Measurements from ENCODE around the gene CFAP20DC.

CFAP20DC gene

DNA sequence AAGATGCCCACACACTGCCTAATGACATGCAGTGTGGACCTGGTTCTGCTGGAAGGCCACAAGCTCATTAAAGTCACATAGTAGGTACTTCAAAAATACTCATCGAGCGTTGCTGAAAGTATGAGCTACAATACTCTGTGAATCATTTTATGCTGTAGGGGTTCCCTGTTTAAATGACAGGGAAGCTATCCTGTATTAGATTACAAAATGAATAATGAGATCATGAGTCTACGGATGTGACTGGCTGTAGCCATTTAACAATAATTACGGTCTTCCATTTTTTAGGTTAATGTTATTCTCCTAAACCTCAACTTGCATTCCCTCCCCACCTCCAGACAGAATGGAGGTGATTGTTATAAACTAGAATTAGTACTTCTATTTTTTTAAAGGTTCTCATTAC lies 255.1 kb downstream of the CFAP20DC start:
- H3K4me2 ChIP-seq (ENCODE audit: low read length) = no peak overlapping the region
- no peaks in the 10 kb centered on the region for H3K9me3 ChIP-seq (replicated peaks; ENCODE audit: low read length)
- H3K36me3 ChIP-seq (ENCODE audit: insufficient read depth, low read length) = no peaks in the 10 kb centered on the region
- H3K9ac ChIP-seq (ENCODE audit: low read depth, low read length) = no peak overlapping the region
- H3K4me3 ChIP-seq (ENCODE audit: low read length) = no peak overlapping the region
- no peaks in the 10 kb centered on the region for H3K27me3 ChIP-seq (ENCODE audit: control insufficient read depth, insufficient read depth, low read length)
- no peaks in the 10 kb centered on the region for H3K4me1 ChIP-seq (ENCODE audit: control insufficient read depth, insufficient read depth, low read length)

GRCh38 chr3:58793938-58794337 lies 255.9 kb downstream of the CFAP20DC start:
- H3K4me3 ChIP-seq (ENCODE audit: low read length) = no peak overlapping the region
- no peaks in the 10 kb centered on the region for H3K36me3 ChIP-seq (ENCODE audit: insufficient read depth, low read length)
- no peak overlapping the region for H3K4me2 ChIP-seq (ENCODE audit: low read length)

GRCh38 chr3:58792921-58793451 lies 256.8 kb downstream of the CFAP20DC start:
- no peak overlapping the region for H3K4me3 ChIP-seq (ENCODE audit: low read length)
- no peak overlapping the region for H3K9ac ChIP-seq (ENCODE audit: low read depth, low read length)
- no peak overlapping the region for H3K4me2 ChIP-seq (ENCODE audit: low read length)
- H3K4me1 ChIP-seq (ENCODE audit: control insufficient read depth, insufficient read depth, low read length) = no peaks in the 10 kb centered on the region
- H3K9me3 ChIP-seq (replicated peaks; ENCODE audit: low read length) = no peaks in the 10 kb centered on the region
- H3K27me3 ChIP-seq (ENCODE audit: control insufficient read depth, insufficient read depth, low read length) = no peaks in the 10 kb centered on the region
- no peaks in the 10 kb centered on the region for H3K36me3 ChIP-seq (ENCODE audit: insufficient read depth, low read length)

More at GRCh38 chr3:58793938-58794337, 255.9 kb downstream of the CFAP20DC start:
- no peaks in the 10 kb centered on the region for H3K27me3 ChIP-seq (ENCODE audit: control insufficient read depth, insufficient read depth, low read length)
- no peak overlapping the region for H3K9ac ChIP-seq (ENCODE audit: low read depth, low read length)
- H3K4me1 ChIP-seq (ENCODE audit: control insufficient read depth, insufficient read depth, low read length) = no peaks in the 10 kb centered on the region
- no peaks in the 10 kb centered on the region for H3K9me3 ChIP-seq (replicated peaks; ENCODE audit: low read length)

GRCh38 chr3:58789385-58789784 lies 260.4 kb downstream of the CFAP20DC start:
- H3K4me3 ChIP-seq (ENCODE audit: low read length) = no peak overlapping the region
- no peaks in the 10 kb centered on the region for H3K9me3 ChIP-seq (replicated peaks; ENCODE audit: low read length)
- H3K9ac ChIP-seq (ENCODE audit: low read depth, low read length) = no peak overlapping the region
- no peak overlapping the region for H3K4me2 ChIP-seq (ENCODE audit: low read length)
- H3K27me3 ChIP-seq (ENCODE audit: control insufficient read depth, insufficient read depth, low read length) = no peaks in the 10 kb centered on the region
- H3K36me3 ChIP-seq (ENCODE audit: insufficient read depth, low read length) = no peaks in the 10 kb centered on the region
- H3K4me1 ChIP-seq (ENCODE audit: control insufficient read depth, insufficient read depth, low read length) = no peaks in the 10 kb centered on the region

DNA sequence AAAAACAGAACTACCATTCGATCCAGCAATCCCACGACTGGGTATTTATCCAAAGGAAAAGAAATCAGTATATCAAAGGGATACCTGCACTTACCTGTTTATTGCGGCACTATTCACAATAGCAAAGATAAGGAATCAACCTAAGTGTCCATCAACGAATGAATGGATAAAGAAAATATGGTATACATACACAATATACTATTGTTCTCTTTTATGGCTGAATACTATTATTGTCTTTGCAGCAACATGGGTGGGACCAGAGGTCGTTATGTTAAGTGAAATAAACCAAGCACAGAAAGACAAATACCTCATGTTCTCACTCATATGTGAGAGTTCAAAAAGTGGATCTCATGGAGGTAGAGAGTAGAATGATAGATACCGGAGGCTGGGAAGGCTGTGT lies 264.9 kb downstream of the CFAP20DC start:
- Histone ChIP-seq H3K4me3 (ENCODE audit: low read length) (no peak overlapping the region), H3K27me3 (ENCODE audit: control insufficient read depth, insufficient read depth, low read length) (no peaks in the 10 kb centered on the region), H3K36me3 (ENCODE audit: insufficient read depth, low read length) (no peaks in the 10 kb centered on the region), H3K4me2 (ENCODE audit: low read length) (no peak overlapping the region), H3K9me3 (replicated peaks; ENCODE audit: low read length) (no peaks in the 10 kb centered on the region), H3K9ac (ENCODE audit: low read depth, low read length) (no peak overlapping the region), H3K4me1 (ENCODE audit: control insufficient read depth, insufficient read depth, low read length) (no peaks in the 10 kb centered on the region)

DNA sequence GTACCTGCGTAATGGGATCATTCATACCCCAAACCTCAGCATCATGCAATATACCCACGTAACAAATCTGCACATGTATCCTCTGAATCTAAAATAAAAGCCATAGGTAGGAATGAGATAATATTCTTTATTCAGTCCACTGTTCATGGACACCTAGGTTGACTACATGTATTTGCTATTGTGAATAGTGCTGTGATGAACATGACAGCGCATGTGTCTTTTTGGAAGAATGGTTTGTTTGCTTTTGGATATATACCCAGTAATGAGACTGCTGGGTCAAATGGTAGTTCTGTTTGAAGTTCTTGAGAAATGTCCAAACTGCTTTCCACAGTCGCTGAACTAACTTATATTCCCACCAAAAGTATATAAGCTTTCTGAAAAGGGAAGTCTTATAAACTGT lies 265.4 kb downstream of the CFAP20DC start:
- Histone ChIP-seq H3K4me2 (ENCODE audit: low read length) (no peak overlapping the region), H3K4me3 (ENCODE audit: low read length) (no peak overlapping the region), H3K4me1 (ENCODE audit: control insufficient read depth, insufficient read depth, low read length) (no peaks in the 10 kb centered on the region), H3K27me3 (ENCODE audit: control insufficient read depth, insufficient read depth, low read length) (no peaks in the 10 kb centered on the region), H3K9ac (ENCODE audit: low read depth, low read length) (no peak overlapping the region), H3K9me3 (replicated peaks; ENCODE audit: low read length) (no peaks in the 10 kb centered on the region), H3K36me3 (ENCODE audit: insufficient read depth, low read length) (no peaks in the 10 kb centered on the region)

DNA sequence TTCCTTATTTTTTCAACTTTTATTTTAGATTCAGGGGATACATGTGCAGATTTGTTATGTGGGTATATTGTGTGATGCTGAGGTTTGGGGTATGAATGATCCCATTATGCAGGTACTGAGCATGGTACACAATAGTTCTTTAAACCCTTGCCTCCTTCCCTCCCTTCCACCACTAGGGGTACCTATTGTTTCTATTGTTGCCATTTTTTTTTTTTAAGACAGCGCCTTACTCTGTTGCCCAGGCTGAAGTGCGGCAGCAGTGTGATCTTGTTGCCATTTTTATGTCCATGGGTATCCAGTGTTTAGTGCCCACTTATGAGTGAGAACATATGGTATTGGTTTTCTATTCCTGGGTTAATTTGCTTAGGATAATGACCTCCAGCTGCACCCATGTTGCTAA lies 266.0 kb downstream of the CFAP20DC start:
- no peaks in the 10 kb centered on the region for H3K36me3 ChIP-seq (ENCODE audit: insufficient read depth, low read length)
- H3K4me3 ChIP-seq (ENCODE audit: low read length) = no peak overlapping the region
- H3K4me1 ChIP-seq (ENCODE audit: control insufficient read depth, insufficient read depth, low read length) = no peaks in the 10 kb centered on the region
- no peaks in the 10 kb centered on the region for H3K27me3 ChIP-seq (ENCODE audit: control insufficient read depth, insufficient read depth, low read length)
- no peaks in the 10 kb centered on the region for H3K9me3 ChIP-seq (replicated peaks; ENCODE audit: low read length)
- no peak overlapping the region for H3K4me2 ChIP-seq (ENCODE audit: low read length)
- no peak overlapping the region for H3K9ac ChIP-seq (ENCODE audit: low read depth, low read length)

GRCh38 chr3:58779934-58780333 lies 269.9 kb downstream of the CFAP20DC start:
- H3K4me1 ChIP-seq (ENCODE audit: control insufficient read depth, insufficient read depth, low read length) = no peaks in the 10 kb centered on the region
- H3K36me3 ChIP-seq (ENCODE audit: insufficient read depth, low read length) = no peaks in the 10 kb centered on the region
- no peak overlapping the region for H3K4me2 ChIP-seq (ENCODE audit: low read length)

GRCh38 chr3:58776231-58776630 lies 273.6 kb downstream of the CFAP20DC start:
- Histone ChIP-seq H3K9me3 (replicated peaks; ENCODE audit: low read length) (no peaks in the 10 kb centered on the region), H3K4me2 (ENCODE audit: low read length) (no peak overlapping the region), H3K4me1 (ENCODE audit: control insufficient read depth, insufficient read depth, low read length) (no peaks in the 10 kb centered on the region), H3K4me3 (ENCODE audit: low read length) (no peak overlapping the region), H3K9ac (ENCODE audit: low read depth, low read length) (no peak overlapping the region), H3K27me3 (ENCODE audit: control insufficient read depth, insufficient read depth, low read length) (no peaks in the 10 kb centered on the region), H3K36me3 (ENCODE audit: insufficient read depth, low read length) (no peaks in the 10 kb centered on the region)

More at GRCh38 chr3:58779934-58780333, 269.9 kb downstream of the CFAP20DC start:
- H3K4me3 ChIP-seq (ENCODE audit: low read length) = no peak overlapping the region
- no peak overlapping the region for H3K9ac ChIP-seq (ENCODE audit: low read depth, low read length)
- H3K27me3 ChIP-seq (ENCODE audit: control insufficient read depth, insufficient read depth, low read length) = no peaks in the 10 kb centered on the region
- no peaks in the 10 kb centered on the region for H3K9me3 ChIP-seq (replicated peaks; ENCODE audit: low read length)

GRCh38 chr3:58772462-58772861 lies 277.4 kb downstream of the CFAP20DC start:
- H3K4me2 ChIP-seq (ENCODE audit: low read length) = no peak overlapping the region
- H3K36me3 ChIP-seq (ENCODE audit: insufficient read depth, low read length) = no peaks in the 10 kb centered on the region
- no peaks in the 10 kb centered on the region for H3K27me3 ChIP-seq (ENCODE audit: control insufficient read depth, insufficient read depth, low read length)
- no peak overlapping the region for H3K9ac ChIP-seq (ENCODE audit: low read depth, low read length)
- H3K4me3 ChIP-seq (ENCODE audit: low read length) = no peak overlapping the region
- no peaks in the 10 kb centered on the region for H3K4me1 ChIP-seq (ENCODE audit: control insufficient read depth, insufficient read depth, low read length)
- H3K9me3 ChIP-seq (replicated peaks; ENCODE audit: low read length) = no peaks in the 10 kb centered on the region

GRCh38 chr3:58769065-58769464 lies 280.8 kb downstream of the CFAP20DC start:
- no peak overlapping the region for H3K4me3 ChIP-seq (ENCODE audit: low read length)
- H3K27me3 ChIP-seq (ENCODE audit: control insufficient read depth, insufficient read depth, low read length) = no peaks in the 10 kb centered on the region
- no peak overlapping the region for H3K4me2 ChIP-seq (ENCODE audit: low read length)
- no peak overlapping the region for H3K9ac ChIP-seq (ENCODE audit: low read depth, low read length)
- H3K4me1 ChIP-seq (ENCODE audit: control insufficient read depth, insufficient read depth, low read length) = no peaks in the 10 kb centered on the region
- no peaks in the 10 kb centered on the region for H3K36me3 ChIP-seq (ENCODE audit: insufficient read depth, low read length)
- no peaks in the 10 kb centered on the region for H3K9me3 ChIP-seq (replicated peaks; ENCODE audit: low read length)

GRCh38 chr3:58766587-58767282 lies 283.1 kb downstream of the CFAP20DC start:
- Histone ChIP-seq H3K4me1 (ENCODE audit: control insufficient read depth, insufficient read depth, low read length) (no peaks in the 10 kb centered on the region), H3K27me3 (ENCODE audit: control insufficient read depth, insufficient read depth, low read length) (no peaks in the 10 kb centered on the region), H3K9me3 (replicated peaks; ENCODE audit: low read length) (no peaks in the 10 kb centered on the region), H3K4me2 (ENCODE audit: low read length) (no peak overlapping the region), H3K36me3 (ENCODE audit: insufficient read depth, low read length) (no peaks in the 10 kb centered on the region), H3K4me3 (ENCODE audit: low read length) (no peak overlapping the region), H3K9ac (ENCODE audit: low read depth, low read length) (no peak overlapping the region)

Measured in skeletal muscle satellite cell (primary cell).